ENCODE measurements around the gene AXIN2. TPM values are rescaled to one million over a fixed set of nuclear protein-coding genes. Genes with fewer than 3 reads are reported as not detected.

AXIN2 gene
- total RNA-seq, 1 donor from 2014 or later = 8.9 TPM

DNA sequence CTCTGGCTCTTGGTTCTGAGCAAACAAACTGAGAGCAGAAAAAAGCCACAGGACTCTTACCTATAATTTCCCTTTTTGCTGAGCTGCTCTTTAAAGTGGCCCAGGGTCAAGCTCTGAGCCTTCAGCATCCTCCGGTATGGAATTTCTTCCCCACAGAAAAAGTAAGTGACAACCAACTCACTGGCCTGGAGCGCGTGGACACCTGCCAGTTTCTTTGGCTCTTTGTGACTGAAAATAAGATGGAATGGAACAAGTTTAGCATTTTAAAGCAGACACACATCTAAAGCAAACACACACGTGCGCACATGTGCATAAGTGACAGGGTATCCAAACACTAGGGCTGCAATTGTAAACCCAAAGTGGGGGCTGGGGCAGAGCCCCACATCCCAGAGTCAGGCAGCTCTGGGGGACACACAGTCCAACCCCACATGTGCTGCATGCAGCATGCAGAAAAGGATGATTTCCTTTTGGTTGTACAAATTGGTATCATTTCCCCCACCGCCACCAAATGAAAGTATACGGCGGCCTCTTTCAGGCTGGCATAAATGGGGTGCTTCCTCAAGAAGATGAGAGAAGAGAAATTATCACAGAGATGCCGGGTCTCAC is 27.5 kb downstream of the AXIN2 start:
- H3K79me2 ChIP-seq (ENCODE audit: insufficient read depth, low read length) = no peaks in the 10 kb centered on the region
- no peak overlapping the region for H3K4me3 ChIP-seq (ENCODE audit: insufficient read depth, low read depth, low read length)
- no peaks in the 10 kb centered on the region for H3K9me3 ChIP-seq (ENCODE audit: insufficient read depth, low read depth, low read length)
- H3K4me2 ChIP-seq (ENCODE audit: low read length) = no peak overlapping the region
- H3K27ac ChIP-seq (ENCODE audit: low read depth, low read length) = no peak overlapping the region
- FAIRE-seq (no peak), DNase-seq (ENCODE audit: low read depth) (no peak)
- H3K36me3 ChIP-seq (ENCODE audit: insufficient read depth, low read length) = peaks cover 8% of the 10 kb centered on the region
- peaks cover 28% of the 10 kb centered on the region for H3K36me3 Mint-ChIP-seq (ENCODE audit: low read depth, unreplicated experiment)
- no peak overlapping the region for H3K27ac Mint-ChIP-seq (ENCODE audit: unreplicated experiment)
- no peaks in the 10 kb centered on the region for H3K27me3 ChIP-seq (ENCODE audit: insufficient read depth, low read length)
- no peak overlapping the region for H3K4me3 Mint-ChIP-seq (ENCODE audit: unreplicated experiment)
- H3K4me1 Mint-ChIP-seq (ENCODE audit: low read depth, unreplicated experiment) = peaks cover 32% of the 10 kb centered on the region
- H3K4me1 ChIP-seq (ENCODE audit: insufficient read depth, low read length) = peaks cover 12% of the 10 kb centered on the region
- TF ChIP-seq CTCF (IDR thresholded peaks at IDR 0.05; ENCODE audit: insufficient read depth, low read depth, low read length) (no peak), EZH2 (IDR thresholded peaks at IDR 0.05; ENCODE audit: insufficient read depth, low read length) (no peak)
- H3K9me3 Mint-ChIP-seq (ENCODE audit: unreplicated experiment) = no peaks in the 10 kb centered on the region
- no peaks in the 10 kb centered on the region for H3K27me3 Mint-ChIP-seq (ENCODE audit: low read depth, unreplicated experiment)
- H2AFZ ChIP-seq (ENCODE audit: low read depth, low read length) = no peak overlapping the region
- peaks cover 15% of the 10 kb centered on the region for H4K20me1 ChIP-seq (ENCODE audit: insufficient read depth, low read length)
- no peak overlapping the region for H3K9ac ChIP-seq (ENCODE audit: low read length)

- Histone ChIP-seq H3K4me2 (ENCODE audit: low read length) (no peak overlapping the region), H3K9ac (ENCODE audit: low read length) (no peak overlapping the region), H3K27ac (ENCODE audit: low read depth, low read length) (no peak overlapping the region), H4K20me1 (ENCODE audit: insufficient read depth, low read length) (peaks cover 12% of the 10 kb centered on the region), H3K79me2 (ENCODE audit: insufficient read depth, low read length) (no peaks in the 10 kb centered on the region), H3K36me3 (ENCODE audit: insufficient read depth, low read length) (peaks cover 8% of the 10 kb centered on the region), H3K4me3 (ENCODE audit: insufficient read depth, low read depth, low read length) (no peak overlapping the region), H3K27me3 (ENCODE audit: insufficient read depth, low read length) (no peaks in the 10 kb centered on the region), H3K9me3 (ENCODE audit: insufficient read depth, low read depth, low read length) (no peaks in the 10 kb centered on the region), H2AFZ (ENCODE audit: low read depth, low read length) (no peak overlapping the region), H3K4me1 (ENCODE audit: insufficient read depth, low read length) (peaks cover 12% of the 10 kb centered on the region)
- no peak overlapping the region for H3K4me3 Mint-ChIP-seq (ENCODE audit: unreplicated experiment)
- no peak for DNase-seq (ENCODE audit: low read depth)
- H3K9me3 Mint-ChIP-seq (ENCODE audit: unreplicated experiment) = no peaks in the 10 kb centered on the region
- no peaks in the 10 kb centered on the region for H3K27me3 Mint-ChIP-seq (ENCODE audit: low read depth, unreplicated experiment)
- no peak for FAIRE-seq
- H3K27ac Mint-ChIP-seq (ENCODE audit: unreplicated experiment) = no peak overlapping the region
- peaks cover 31% of the 10 kb centered on the region for H3K36me3 Mint-ChIP-seq (ENCODE audit: low read depth, unreplicated experiment)
- no peak for TF ChIP-seq EZH2 (IDR thresholded peaks at IDR 0.05; ENCODE audit: insufficient read depth, low read length)
- TF ChIP-seq CTCF (IDR thresholded peaks at IDR 0.05; ENCODE audit: insufficient read depth, low read depth, low read length) = no peak
- peaks cover 33% of the 10 kb centered on the region for H3K4me1 Mint-ChIP-seq (ENCODE audit: low read depth, unreplicated experiment)
These were observed 28.2 kb downstream of the AXIN2 start for GRCh38 chr17:65533056-65533745.

Data from astrocyte (in vitro differentiated cells and primary cell).